HepG2 (cell line): ENCODE results near the gene REC114.

Source experiments
- CHD4 ChIP-seq: fragments of 200-600 bp; sonication (generic); IDR thresholded peaks from 2 replicates; pipeline ENCODE4 v1.7.0; 2017; ENCODE audit warnings: mild to moderate bottlenecking, low read length, borderline replicate concordance
- ZBTB7A ChIP-seq: sonication (generic); formaldehyde crosslinking; IDR thresholded peaks from 2 replicates; pipeline ENCODE4 v1.8.0; 2022; ENCODE audit warnings: mild to moderate bottlenecking, missing genetic modification reagents
- TF ChIP-seq, protein P1 (sequence below): IDR thresholded peaks from 2 replicates; pipeline ENCODE4 v1.6.1; 2016; ENCODE audit warnings: low read depth, control low read depth

DNA sequence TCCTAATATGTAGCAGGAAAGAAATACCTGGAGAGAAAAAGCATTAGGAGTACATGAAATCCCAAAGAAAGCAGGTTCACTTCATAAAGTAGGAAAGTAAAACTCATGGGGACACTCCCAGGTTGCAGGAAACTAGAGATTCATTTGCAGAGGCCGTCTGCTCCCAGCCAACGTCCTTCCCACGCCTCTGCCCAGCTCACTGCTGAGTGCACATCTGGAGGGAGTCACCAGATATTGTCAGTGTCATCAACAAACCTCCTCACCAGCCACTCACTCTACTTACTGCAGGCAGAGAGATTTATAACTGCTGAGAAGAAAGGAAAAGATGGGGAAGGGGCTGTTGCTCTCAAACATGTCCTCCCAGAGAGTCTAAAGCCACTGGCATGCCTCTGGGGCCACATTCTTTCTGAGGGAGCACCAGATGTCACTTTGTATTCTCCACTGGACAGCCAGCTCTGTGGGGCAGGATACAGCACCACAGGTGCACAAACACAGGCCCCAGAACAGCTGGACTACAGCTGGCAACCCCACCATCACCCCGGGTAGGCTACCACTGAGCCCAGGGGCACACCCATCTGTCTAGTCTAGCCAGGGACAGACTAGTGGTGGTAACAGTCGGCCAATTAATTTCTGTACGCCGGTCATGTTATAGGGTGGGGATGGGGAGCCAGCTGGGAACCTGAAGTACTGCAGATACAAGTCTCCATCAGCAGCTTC is 125.8 kb downstream of the REC114 start:
- TF ChIP-seq, protein P1, sequence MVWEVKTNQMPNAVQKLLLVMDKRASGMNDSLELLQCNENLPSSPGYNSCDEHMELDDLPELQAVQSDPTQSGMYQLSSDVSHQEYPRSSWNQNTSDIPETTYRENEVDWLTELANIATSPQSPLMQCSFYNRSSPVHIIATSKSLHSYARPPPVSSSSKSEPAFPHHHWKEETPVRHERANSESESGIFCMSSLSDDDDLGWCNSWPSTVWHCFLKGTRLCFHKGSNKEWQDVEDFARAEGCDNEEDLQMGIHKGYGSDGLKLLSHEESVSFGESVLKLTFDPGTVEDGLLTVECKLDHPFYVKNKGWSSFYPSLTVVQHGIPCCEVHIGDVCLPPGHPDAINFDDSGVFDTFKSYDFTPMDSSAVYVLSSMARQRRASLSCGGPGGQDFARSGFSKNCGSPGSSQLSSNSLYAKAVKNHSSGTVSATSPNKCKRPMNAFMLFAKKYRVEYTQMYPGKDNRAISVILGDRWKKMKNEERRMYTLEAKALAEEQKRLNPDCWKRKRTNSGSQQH: no peak
- TF ChIP-seq ZBTB7A (CRISPR knock-in tag) (no peak), CHD4 (no peak)
